DMS153 (cell line): ENCODE data around the gene SRRM2.

Source experiments
- DNase-seq: peaks from one replicate; lab custom pipeline; 2025; lab: John Stamatoyannopoulos, UW

Gene SRRM2

DNA sequence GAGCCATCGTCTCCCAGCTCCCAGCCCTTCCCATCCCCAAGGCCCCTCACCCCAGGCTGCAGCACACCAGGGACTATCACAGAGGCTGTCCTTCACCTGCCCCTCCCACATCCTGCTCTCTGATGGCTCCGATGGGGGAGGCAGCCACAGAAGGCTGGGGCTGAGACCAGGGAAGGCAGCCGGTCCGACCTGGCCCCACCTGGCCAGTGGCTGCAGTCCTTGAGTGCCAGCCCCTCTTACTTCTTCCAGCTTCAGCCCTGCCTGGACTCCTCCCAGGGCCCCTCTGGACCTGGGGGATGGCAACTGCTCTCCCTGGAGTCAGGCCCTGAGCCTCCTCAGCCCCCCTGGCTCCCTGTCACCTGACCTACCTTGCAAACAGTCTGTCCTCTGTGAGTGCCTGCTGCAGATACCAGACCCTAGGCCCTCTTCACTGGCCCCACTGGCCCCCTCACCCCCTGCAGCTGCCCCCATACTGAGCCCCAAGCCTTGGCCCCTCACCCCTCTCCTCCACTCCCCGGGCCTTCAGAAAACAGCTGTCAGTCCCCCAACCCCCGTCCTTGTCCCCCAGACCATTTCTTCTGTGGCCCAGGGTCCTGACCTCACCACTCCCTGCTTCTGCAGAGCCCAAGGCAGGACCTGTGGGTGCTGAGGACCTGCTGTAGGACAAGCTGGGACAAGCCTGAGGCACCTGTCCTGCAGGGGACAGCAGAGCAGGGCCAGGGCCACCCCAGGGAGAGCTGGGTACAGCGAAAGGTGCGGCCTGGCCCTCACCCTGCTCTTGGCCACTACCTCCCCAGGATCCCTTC is 12.6 kb upstream of the SRRM2 start:
- no peak for DNase-seq

DNA sequence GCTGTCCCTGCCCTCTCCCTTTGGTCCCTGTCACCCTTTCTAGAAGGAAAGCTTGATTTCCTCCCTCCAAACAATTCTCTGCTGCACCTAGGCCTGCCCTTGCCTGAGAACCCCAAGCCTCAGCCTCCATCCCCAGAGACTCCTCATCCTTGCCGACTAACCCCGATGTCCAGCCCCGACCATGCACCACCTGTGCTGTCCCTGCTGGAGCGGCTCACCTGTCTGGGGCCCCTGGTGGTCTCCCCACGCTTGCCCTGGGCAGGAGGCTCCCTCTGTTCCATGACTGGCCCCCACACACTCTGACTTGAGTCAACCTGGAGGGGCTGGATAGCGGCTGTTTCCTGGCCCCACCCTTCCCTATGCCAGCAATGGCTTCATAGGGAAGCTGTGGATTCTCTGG is 12.0 kb upstream of the SRRM2 start:
- no peak for DNase-seq

DNA sequence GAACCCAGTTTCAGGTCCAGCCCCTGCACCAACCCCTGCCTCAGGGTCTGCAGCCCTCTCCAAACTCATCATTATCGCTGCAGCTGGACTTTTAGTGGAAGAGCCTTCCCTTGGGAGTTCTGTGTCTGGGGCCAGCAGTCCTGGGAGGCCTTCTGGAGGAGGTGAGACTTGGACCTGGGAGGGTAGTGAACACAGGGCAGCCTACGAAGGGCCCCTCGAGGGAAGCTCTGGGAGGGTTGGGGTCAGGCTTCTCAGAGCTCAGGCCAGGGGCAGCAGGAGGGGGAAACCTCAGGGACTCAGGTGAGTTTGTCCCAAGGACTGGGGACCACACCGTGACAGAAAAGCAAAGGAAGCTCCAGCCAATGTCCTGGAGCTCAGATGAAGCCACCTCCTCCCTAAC is 11.3 kb upstream of the SRRM2 start:
- no peak for DNase-seq

DNA sequence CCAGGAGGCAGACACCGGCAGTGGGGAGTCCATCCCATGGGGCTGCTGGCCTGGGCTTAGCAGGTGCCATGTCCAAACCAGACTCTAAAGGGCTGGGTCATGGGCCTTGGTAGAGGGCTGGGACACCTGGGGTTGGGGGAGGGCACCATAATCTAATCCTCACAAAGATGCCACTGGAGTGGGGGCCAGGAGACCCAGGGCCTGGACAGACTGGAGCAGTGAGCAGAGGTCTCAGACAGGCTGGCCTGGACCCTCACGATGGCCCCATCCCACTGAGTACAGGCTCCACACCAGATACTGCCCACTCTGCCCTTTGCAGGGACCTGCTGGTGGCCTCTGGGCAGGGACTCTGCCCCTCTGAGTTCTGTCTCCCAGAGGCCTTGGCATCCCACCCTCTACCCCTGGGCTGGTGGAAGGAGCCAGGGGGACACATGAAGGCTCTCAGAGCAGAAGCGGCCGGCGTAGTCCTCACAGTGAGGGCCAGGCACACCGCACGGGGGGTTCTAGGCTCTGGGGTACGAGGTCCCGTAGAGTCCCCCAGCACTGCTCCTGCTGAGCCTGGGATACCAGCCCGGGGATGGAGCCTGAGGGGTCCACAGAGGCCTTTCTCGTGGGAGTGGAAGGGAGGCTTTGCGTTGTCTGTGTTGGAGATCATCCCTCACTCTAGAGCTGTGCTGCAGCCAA is 10.0 kb upstream of the SRRM2 start:
- DNase-seq, result no peak

DNA sequence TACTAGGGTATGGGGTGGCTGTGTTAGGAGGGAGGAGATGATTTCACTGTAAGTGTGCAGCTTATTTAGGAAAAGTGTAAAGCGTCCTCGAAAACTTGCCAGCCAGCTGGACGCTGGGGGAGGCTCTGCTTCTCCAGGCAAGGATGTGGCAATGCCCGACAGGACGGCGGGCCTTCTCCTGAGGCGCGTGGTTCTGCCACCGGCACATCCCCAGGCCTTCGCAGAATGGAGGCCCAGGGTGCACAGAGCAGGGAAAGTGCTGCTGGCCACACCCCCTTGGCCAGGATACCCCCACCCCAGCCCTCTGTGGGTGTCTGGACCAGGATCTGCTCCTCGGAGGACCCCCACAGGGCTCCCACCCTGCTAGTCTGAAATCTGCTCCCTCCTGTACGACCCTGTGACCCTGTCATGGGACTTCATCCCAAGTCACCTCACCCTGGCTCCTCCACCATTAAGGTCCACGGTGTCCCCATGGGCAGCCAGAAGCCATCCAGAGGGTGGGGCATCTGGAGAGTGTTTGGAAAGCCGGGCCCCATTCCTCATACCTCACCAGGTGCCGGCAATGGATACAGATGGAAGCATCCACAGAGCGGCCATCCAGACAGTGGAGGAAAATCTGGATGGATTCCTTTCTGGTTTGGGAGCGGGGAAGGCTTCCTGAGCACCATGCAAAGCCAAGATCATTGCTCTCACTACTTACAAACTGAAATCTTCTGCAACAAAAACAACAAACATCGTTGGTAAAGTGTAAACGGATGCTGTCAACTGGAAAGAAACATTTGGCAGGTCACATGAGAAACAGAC is 9.2 kb upstream of the SRRM2 start:
- no peak for DNase-seq

DNA sequence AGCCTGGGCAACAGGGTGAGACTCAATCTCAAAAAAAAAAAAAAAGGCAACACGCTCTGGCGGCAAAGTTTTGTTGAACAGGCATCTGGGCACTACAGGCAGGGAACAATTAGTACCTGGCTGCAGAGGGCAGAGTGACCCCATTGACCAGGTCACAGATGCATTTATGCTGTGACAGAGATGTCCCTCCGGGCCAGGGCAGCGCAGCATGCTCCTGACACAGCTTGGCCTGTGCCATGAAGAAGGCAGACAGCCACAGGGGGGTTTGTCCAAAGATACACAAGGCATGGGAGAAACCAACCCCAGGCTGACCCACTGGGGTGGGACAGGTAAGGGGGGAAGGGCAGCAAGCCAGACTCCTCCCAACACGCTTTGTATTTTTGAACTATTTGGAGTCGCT is 7.7 kb upstream of the SRRM2 start:
- no peak for DNase-seq

DNA sequence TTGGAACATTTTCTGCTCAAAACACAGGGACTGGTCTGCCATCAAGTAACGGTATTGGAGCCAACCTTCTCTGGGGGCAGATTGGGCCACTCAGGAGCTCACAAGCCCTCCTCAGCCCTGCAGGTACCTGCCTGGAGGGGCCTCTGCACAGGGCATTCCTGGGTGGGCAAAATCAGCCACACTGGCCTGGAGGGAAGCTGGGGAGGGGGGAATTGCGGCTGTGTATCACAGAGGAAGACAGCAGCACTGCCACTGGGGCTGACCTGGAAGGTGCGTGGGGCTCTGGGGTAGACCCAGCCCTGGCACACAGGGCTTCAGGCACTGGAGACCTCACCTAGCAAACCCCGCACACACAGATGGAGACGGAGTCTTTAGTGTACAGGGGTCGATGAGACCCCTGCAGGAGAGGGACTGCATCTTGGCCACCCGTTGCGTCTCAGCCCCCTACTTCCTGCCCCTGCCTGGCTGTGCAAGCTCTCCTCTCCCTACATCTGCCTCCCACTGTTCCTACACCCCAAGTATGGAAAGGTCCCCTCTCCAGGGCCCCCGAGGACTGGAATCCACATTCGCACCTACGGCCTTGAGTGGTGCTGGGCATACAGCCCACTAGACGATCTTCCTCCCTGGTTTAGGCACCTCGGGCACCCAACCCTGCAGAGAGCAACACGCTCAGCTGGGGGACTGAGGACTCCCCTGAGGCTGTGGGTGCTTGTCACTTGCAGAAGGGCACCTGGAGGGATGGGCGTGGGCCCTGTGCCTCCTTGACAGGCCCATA is 7.1 kb upstream of the SRRM2 start:
- no peak for DNase-seq

DNA sequence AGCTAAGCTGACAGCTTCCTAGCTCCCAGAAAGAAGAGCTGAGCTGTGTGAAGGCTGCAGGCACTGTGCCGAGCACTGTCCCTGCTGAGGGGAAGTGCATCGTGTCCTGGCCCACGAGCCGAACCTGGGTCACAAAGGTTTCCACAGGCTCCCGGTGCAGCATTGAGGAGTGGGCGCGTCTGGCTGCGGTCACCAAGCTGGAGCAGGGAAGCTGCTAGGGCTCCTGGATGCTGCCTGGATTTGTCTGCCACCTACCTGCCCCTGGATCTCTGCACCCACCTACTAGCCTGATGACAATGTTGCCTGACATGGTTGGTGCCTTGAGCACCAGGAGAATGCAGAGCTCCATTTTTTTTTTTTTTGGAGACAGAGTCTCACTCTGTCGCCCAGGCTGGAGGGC is 6.5 kb upstream of the SRRM2 start:
- DNase-seq, result no peak

DNA sequence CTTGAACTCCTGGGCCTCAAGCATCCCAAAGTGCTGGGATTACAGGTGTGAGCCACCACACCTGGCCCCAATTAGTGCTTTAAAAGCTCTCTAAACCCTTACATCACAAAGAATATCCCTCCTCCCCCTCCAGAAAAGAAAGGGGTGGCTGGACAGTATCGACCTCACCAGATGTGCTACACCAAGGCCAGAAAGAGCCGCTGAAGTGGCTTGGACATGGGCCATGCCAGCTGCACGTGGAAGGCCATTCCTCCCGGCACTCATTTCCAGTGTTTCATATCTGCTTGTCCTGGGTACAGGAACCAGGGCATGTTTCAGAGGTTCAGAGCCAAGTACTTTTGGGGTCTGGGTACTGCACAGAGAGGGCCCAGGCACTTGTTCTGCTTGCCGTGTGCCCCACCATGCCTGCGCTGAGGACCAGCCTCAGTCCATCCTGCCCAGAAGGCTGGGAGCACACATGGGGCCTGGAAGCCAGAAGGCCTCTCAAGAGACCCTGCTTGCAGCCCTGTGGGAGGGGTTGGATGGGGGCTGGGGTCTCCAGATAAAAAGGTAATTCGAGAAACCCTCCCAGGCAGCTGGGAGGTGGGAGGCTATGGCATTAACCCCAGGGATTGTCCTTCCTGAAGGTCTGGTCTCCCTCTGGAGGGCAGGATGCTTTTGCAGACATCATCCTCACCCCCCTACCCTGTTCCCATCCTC is 3.5 kb upstream of the SRRM2 start:
- DNase-seq, result no peak

DNA sequence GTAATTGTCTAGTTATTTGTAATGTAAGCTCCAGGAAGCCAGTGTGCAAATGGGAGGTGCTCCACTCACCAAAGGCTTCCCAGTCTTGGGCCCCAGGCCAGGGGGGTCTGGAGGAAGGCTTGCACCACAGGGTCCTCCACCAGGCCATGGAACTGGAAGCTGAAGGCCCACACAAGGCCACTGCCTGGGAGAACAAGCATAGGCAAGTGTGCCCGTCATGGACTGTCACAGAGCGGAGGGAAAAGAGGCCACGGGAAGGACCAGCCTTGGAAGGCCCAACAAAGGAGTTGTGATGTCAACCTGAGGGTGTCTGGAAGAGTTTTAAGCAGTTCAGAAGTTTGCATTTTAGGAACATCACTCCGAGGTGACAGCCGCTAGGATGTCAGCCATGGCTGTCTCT is 3.0 kb upstream of the SRRM2 start:
- DNase-seq, result no peak

DNA sequence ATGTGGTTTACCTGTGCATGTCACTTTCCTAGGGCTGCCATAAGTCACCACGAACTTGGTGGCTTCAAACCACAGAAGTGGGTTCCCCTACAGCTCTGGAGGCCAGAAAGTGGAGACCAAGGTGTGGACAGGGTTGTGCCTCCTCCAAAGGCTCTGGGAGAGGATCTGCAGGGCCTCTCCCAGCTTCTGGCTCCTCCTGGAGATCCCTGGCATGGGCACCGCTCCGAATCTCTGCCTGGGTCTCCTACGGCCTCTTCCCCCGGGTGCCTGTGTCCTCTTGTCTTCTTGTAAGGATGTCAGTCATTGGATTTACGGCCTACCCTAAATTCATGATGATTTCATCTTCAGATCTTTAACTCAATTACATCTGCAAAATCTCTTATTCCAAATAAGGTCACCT is 2.5 kb upstream of the SRRM2 start:
- DNase-seq, result no peak

DNA sequence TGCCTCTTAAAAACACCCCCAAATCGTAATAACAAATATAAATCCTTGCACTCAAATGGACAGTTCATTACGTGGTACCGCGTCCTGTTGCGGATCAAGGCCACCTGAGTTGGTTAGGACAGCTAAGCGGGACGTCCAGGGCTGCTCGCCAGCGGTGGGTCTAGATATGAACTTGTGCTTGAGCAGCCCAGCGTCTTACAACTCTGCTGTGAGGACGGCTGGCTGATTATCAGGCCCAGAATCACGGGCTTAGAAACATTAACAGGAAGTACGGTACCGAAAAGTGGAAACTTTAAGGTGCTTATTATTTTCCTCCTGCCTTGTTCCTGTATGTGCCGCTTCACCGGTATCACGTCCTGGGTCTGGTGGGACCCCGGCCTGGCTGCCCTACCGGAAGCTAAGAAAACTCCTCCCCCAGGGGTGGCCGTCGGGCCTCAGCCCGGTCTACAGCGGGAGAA is 832 bp upstream of the SRRM2 start:
- no peak for DNase-seq

DNA sequence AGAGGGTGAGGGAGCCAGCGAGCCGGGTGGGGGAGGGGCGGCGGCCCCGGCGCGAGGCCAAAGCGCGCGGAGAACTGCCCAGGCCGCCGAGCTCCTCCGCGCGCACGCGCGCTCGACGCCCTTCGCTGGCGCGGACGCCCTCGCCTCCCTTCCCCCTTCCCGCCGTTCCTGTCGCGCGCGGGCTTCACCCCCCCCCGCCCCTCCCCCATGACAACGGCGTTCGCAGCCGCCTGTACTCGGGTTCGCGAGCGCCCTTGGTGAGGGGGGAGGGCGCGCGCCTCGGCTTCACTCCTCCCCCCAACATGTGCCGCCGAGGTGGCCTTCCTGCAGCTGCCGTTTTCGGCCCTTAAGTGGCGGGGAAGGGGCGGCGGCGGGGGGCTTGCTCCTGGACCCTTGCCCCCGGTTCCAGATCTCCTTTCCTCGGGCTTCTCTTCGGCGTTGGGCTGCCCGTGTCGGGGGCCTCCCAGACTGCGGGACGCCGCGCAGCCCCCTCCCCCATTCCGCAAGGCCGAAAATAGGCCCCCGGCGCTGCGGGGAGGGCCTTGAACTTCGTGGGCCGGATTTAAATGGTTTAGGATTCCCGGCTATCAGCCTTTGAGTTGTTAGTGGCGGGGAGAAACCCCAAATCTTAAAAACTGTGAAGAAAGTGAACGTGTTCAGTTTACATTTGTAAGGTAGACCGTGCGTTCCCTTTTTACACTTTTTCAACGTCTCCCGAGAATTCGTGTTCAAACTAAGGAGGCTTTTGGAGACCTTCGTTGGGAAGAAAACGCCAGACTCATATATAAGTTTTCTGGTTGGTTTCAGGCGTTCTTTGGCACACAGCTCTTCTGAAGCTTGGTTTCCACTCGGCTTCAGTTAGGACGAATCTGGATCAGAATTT is 653 bp downstream of the SRRM2 start:
- peak; percentile 55 for DNase-seq

DNA sequence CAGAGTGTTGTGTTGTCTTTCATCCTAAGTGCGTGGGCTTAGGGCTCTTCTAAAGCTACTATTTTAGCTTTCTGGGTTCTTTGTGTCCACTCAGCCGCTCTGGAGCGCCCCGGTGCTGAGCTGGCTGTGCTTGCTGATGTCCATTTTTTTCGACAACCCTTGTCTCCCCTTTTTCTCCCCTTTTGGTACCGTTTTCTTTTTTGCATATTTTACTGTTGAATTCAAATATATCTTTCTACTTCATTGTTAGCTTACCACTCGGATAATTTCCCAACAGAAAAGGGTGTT is 1.2 kb downstream of the SRRM2 start:
- DNase-seq, result no peak

DNA sequence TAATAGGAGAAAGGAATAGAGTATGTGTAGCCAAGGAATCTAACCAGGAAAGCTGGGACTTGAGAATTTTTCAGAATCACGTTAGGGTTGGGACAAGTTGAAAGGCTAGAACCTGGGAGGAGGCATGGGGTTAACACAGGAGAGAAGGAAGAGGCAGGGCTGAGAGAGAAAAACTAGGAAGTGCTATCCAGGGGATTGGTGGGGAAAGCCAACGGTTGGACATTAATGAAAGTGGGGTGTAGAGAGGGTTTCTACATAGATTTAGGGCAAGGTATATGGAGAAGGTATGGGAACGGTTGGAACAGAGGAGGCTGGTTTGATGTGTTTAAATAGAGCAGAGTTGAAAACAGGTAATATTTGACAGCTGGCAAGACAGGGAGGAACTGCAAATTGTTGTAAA is 2.7 kb downstream of the SRRM2 start:
- DNase-seq, result no peak

DNA sequence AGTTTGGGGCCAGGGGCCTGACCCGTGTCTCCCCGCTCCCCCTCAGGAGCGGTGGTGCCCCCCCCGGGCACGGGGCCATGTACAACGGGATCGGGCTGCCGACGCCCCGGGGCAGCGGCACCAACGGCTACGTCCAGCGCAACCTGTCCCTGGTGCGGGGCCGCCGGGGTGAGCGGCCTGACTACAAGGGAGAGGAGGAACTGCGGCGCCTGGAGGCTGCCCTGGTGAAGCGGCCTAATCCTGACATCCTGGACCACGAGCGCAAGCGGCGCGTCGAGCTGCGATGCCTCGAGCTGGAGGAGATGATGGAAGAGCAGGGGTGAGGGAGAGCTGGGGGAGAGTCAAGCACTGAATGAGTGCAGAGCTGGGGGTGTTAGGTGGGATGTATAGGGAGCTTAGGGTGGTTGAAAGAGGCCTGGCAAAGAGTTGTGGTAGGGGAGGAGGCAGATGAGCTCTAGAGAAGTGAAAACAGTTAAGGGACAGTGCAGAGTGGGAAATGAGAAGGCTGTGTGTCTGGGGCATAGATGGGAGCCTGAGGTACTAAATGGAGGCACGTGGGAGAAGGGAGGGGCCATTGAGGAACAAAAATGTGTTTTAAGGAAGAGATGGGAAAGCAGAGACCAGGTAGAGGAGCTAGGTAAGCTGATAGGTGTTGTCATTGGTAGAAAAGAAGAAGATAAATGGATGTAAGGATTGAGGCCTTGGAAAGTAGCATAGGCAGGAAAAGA is 4.0 kb downstream of the SRRM2 start:
- no peak for DNase-seq

DNA sequence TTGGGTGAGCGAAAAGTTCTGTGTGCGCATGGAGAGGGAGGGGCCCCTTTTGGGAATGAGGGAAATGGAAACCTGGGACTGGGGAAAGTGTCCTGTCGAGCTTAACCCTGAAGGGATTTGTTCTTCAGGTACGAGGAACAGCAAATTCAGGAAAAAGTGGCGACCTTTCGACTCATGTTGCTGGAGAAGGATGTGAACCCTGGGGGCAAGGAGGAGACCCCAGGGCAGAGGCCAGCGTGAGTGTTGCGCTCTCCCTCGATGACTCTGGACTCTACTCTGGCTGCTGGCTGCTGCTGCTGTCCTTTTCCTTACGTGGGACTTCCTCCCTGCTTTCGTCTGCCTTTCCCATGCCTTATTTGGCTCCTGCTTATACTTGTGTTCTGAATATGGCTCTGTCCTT is 4.9 kb downstream of the SRRM2 start:
- DNase-seq, result no peak

DNA sequence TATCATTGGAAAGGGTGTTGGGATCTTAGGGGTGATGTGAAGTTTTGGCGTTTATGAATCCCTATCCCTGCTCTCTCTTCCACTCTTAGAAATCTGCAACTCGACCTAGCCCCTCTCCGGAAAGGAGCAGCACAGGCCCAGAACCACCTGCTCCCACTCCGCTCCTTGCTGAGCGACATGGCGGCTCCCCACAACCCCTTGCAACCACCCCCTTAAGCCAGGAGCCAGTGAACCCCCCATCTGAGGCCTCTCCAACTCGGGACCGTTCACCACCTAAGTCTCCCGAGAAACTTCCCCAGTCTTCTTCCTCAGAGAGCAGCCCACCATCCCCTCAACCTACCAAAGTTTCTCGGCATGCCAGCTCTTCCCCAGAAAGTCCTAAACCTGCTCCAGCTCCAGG is 9.0 kb downstream of the SRRM2 start:
- DNase-seq, result no peak

DNA sequence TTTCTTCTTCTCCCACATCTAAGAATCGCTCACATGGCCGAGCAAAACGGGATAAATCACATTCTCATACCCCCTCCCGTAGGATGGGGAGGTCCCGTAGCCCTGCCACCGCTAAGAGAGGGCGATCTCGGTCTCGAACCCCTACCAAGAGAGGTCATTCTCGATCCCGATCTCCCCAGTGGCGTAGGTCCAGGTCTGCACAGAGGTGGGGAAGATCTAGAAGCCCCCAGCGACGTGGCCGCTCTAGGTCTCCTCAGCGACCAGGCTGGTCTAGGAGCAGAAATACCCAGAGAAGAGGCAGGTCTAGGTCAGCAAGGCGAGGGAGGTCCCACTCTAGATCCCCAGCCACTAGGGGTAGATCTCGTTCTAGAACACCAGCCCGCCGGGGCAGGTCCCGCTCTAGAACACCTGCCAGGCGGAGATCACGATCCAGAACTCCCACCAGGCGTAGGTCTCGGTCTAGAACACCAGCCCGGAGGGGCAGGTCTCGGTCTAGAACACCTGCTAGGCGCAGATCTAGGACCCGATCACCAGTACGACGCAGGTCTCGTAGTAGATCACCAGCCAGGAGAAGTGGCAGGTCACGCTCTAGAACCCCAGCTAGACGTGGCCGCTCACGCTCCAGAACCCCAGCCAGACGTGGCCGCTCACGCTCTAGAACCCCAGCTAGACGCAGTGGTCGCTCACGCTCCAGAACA is 9.6 kb downstream of the SRRM2 start:
- no peak for DNase-seq
